ENCODE results near the gene EXTL1.

The EXTL1 gene

DNA sequence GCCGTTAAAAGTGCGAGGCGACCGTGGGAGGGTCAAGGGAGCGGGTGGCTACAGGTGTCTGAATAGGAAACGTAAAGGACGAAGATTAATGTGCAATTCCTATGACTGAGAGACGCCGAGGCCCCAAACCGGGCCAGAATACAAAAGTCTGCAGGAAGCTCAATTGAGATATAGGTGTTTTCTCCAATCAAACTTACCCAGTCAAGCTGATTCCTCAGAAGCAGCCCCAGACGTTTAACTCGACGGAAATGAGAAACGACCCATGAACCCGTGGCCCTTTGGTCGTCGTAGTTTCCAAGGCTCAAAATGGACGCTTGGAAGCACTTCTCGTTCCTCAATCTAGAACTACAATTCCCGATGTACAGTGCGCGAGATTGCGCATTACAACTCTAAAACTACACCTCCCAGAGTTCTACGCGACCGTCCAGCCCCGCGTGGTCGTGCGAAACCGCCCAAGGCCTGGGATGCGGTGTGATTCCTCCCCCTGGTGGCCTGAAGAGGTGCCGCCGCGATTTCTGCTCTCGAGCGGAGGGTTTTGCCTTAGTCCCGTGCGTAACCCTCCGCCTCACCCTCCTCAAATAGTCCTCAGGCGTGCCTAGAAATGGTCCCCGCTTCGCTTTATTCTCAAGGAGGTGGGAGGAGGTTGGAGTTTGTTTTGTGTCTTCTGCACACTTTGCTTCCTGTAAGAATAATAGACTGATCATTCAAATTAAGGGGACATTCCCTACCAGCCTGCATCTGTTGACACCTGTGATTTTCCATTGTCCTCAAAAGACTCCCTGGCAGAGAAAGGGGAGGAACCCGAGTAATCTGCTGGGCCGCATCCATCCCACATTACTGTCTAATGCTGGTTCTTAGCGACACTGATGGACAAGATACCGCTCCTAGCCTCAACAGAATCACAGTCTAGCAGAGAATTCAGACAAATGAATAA, 23.5 kb upstream of the EXTL1 start, which contains the start of gene PAFAH2:
Gene PAFAH2 (minus strand): TSS at position 236 of the 934 bp plus-strand sequence. CDS start 7,247 bp downstream, outside the sequence.
- DNase-seq: peak; percentile 98

DNA sequence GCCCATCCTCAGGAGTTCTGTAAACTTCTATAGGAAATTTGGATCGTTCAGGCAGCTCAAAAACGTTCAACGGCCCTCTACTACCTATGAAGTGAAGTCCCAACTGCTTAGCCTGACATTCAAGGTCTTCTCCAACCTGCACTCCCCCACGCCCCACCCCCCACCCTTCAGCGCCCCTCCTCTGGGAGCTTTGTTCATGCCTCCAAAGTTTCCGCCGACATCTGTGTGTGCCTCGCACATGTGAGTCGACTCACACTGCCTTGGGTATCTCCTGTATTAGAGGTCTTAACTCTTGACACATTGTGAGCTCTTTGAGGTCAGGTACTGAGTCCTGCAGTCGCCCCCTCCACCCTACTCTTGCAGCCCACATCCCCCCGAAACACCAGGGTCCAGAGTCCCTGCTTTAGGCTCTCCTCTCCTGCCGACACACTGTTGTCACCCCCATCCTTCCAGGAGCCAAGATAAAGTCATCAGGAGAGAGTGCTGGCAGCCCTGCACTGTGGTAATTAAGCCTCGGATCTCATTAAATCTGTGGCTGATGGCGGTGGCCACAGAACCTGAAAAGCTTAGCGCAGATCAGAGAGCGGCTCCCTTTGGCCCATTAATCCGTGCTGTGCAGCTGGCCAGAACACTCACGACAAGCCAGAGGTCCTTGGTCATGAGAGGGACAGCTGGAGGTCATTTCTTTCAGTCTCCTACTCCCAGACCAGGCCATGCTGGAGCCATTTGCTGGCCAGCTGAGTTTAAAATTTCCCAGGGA, 22.4 kb upstream of the EXTL1 start:
- DNase-seq: no peak

DNA sequence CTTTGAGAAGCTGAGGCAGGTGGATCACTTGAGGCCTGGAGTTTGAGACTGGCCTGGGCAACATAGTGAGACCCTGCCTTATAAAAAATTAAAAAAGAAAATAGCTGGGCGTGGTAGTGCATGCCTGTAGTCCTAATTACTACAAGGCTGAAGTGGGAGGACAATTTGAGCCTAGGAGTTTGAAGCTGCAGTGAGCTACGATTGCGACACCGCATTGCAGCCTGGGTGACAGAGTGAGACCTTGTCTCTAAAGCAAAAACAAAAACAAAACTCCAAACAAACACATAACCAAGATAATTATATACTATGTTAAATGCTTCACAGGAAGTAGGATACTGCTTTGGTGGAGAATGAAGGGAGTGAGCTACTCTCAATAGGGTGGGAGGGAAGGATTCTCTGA, 18.3 kb upstream of the EXTL1 start:
- DNase-seq: no peak

DNA sequence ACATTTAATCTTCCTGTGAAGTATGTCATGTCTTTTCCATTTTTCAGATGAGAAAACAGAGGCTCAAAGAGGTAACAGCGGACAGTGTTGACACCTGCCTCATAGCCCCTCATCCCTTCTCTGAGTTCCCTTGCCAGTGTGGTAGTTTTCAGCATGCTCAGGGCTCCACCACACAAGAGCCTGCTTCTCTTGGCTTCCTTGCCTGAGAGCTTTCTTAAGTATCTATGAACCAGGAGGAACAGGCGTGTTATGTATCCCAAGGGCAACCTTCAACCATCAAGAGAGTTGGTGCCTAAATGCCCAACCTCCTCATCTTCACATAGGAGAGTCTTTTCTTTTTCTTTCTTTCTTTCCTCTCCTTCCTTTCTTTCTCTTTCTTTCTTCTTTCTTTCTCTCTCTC, 17.8 kb upstream of the EXTL1 start:
- no peak for DNase-seq

DNA sequence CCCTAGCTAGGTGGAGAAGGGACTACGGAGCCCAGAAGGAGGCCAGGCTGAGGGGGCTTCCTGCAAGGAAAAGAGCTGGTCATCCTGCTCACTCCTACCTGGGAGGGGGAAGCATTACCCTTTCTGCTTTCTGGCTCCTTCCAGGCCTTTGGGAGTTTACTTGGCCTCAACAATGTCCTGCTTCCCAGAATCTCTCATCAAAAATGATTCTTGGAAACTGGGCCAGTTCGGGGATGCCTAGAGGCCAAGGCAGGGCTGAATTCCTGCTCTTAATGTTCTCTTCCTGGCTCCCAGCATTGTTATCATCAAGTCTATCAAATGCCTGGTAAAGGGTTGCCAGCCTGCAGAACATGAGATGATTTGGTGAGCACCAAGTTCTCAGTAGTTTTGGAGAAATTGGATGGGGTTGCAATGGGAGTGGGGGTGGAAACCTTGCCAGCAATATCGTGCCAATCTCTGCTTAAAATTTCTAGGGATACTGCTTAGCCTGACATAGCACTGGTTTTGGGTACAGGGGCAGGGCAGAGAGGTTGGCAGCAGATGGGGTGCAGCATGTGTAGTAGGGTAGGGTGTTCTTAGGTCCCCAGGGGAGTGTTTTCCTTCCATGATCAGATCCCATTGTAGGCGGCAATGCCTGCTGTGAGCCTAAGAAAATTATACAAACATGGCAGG, 16.0 kb upstream of the EXTL1 start:
- DNase-seq: no peak

DNA sequence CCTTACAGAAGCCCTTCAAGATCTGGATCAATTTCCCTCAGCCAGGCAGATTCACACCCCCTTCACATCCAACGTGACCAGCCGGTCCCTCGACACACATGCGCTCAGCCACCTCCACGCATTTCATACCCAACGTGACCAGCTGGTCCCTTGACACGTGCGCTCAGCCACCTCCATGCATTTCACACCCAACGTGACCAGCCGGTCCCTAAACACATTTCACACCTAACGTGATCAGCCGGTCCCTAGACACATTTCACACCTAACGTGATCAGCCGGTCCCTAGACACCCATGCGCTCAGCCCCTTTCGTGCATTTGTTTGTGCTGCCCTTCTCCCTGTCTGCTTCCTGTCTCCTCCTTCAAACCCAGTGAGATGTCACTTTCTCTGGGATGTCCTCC, 14.9 kb upstream of the EXTL1 start:
- DNase-seq: no peak

DNA sequence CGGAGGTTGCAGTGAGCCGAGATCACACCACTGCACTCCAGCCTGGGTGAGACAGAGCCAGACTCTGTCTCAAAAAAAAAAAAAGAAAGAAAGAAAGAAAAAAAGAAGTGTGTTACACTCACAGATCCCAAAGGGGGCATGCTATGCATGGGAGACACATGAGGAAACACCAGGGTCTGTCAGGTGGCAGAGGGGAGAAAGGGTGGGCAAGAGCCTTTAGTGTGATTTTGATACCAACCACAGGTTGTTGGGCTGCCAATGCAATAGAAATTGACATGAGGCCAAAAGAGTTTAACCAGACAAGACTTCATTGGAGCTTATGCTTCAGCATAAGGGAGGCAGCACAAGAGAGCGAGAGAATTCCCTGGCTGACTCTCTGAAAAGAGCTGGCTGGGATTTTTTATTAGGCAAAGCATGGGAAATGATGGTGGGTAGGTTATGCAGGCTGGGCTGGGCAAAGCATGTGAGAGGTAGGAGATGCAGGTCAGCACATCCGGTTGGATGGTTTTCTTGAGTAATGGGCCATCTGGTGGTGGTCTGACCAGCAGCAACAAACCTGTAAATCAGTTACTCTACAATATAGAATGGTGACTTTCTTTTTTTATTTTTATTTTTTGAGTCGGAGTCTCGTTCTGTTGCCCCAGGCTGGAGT, 11.7 kb upstream of the EXTL1 start:
- DNase-seq: no peak

DNA sequence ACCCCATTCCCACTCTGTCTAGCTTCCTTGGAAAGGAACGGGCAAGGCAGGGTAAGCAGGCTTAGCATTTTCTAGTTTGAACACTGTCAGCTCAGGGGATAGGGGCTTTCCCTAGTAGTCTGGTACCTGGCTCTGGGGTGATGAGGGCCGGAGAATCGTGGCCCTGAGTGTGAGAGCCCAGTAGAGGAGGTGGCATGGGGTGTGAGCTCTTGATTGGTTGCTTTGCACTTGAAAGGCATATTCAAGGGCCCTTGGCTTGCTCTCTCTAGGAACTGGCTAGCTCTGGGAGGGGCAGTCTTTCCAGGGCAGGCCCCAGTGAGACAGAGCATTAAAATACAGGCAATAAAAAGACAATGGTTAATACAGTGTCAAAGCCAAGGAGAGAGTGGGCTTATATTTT, 10.8 kb upstream of the EXTL1 start:
- no peak for DNase-seq

DNA sequence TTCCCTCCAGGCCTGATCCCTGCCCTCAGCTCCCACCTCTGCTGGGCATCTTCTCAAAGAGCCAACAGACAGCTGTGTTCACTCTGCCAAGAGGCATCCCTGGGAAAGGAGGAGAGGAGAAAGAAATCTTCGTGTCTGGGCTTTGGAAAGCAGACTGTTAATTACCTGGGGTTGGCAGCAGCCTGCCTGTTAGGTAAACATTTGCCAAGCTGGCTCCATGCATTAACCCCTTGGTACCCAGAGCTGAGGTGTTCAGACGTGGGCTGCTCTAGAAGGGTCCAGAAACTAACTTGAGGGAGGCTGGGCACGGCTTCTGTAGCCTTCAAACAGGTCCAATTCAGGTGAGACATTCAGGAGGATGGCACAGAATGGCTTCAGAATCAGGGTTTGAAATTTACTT, 8.7 kb upstream of the EXTL1 start:
- no peak for DNase-seq

DNA sequence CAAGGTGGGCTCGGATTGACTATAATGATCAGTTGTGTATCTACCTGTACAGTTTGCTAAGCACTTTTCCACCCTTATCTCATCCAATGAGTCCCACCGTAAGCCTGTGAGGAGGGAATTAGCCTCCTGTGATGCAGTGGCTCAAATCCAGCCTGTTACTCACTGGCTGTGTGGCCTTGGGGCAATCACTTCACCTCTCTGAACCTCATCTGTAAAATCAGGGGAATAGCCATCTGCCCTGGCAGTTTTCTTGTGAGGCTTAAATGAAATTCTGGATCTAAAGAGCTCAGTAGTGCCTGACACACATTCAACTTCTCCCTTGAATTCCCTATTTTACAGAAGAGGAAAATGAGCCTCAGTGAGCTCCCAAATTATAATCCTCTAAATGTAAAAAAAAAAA, 7.4 kb upstream of the EXTL1 start:
- no peak for DNase-seq

DNA sequence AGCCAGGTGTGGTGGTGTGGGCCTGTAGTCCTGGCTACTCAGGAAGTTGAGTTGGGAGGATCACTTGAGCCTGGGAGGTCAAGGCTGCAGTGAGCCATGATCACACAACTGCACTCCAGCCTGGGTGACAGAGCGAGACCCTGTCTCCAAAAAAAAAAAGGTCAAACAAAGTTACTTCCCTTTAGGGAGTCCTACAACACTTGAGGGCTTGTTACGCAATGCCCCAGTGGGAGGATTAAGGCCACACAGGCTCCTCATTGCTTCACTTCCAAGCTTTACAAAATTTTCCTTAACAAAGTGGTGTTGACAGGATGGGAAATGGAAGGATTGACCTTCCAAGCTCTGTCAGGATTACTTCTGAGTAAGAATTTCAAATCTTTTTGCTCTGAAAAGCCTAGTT, 6.2 kb upstream of the EXTL1 start:
- DNase-seq: no peak

DNA sequence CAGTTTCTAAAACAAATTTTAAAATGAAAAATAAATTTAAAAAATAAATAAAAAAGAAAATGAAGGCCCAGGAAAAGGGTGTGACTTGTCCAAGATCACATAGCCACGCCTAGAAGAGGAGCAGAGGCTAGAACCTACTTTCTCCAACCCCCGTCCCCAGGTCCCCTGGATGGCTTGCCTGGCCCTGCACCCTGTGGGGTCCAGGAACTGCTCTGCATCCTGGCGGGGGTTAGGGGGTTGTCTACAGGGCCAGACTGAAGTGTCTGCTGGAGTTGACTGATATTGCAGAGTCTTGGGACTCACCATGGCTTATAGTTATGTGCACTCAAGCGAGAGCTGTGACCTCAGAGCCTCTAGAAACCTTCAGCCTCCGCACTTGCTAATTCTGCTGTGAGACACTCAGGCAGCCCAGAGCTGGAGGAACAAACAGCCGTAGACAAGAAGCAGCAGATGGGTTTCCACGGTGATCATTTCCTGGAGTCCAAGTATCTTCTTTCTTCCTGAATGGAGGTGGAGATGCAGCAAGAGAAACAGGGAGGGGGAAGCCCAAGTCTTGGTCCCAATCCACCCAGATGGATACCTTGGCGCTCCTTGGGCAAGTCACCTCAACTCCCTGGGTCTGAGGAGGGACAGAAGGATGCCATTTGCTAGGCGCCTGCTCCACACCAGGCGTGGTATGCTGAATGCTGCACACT, 5.2 kb upstream of the EXTL1 start:
- no peak for DNase-seq

DNA sequence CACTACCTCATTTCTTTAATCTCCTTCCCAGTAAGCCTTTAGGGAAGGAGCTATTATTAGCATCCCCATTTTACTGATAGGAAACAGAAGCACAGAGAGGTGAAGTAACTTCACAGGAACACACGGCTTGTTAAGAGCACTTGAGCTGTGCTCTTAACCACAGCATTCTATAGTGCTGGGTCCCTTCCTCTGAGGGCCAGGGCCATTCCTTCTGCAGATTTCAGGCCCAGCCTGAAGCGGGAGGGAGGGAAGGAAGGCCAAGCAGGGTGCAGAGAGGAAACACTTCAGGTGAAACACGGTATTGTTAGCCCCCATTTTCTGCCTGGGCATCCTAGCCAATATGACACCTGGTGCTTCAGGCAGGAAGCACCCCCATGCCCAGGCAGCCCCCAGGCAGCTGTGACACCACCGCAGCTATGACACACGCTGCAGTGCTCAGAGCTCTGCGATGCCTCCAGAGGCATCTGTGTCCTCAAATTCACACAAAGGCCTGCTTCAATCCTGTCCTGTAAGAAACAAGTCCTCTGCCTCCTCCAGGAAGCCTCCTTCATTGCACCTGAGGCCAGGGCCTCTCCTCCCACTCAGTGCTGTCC, 4.5 kb upstream of the EXTL1 start:
- DNase-seq: no peak

DNA sequence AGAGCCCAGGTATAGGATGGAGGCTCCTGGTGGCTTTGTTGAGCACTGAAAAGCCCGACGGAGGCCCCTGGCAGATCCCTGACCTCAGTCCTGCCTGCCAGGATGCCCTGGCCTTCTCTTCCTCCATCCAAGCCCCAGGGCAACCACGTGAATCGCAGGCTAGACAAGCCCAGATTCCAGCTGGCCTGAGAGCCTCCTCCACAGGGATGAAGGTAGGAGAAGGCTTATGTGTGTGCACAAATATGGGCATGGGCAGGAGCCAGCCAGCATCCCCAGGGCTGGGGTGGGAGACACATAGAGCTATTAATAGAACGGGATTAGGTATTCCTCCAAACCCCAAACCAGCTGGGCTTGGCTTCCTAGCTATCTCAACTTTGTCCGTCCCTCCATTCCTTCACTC, 4.0 kb upstream of the EXTL1 start:
- DNase-seq: no peak

DNA sequence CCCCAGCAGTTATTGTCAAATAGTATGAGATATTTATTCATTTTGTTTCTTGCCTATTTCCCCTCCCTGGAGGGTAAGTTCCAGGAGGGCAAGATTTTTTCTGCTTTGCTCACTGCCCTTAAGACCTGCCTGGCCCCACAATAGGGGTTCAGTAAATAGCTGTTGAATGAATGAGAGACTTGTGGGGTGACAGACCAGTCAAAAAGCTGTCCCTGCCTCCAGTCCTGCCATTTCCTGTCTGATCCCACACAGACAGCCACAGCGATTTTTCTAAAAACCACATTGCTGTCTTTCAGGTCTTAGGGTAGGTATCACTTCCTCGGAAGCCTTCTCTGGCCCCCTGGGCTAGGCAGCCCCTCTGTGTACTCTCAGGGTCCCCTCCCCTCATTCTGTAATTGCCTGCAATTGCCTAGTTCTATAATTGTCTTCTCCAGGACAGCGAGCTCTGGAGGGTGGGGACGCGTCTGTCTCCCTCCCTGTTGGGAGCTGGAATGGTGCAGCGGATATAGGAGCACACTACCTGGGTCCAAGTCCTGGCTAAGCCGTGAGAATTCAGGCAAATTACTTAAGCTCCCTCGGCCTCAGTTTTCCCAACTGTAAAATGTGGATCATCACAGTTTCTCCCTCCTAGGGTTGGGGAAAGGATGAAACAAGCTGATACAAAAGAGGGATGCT, 1.8 kb upstream of the EXTL1 start:
- no peak for DNase-seq

DNA sequence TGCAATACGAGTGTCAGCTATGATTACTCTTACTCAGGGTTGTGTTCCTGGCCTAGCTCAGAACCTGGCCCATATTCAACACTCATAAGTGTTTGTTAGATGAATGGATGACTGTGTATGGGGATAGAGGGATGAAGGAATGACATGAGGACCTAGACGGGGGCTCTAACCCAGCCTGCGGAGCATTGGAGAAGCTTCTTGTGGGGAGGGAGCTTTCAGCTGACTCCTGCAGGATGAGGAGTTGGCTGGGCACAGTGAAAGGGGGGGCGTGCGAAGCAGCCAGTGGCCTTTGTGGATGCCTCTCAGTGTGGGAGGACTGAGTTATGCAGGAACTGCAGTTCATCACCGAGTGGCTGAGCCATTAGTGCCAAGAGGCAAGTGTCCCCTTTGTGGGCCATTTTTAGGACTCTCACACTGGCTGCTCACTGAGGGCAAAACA, 1.2 kb upstream of the EXTL1 start:
- DNase-seq: no peak

DNA sequence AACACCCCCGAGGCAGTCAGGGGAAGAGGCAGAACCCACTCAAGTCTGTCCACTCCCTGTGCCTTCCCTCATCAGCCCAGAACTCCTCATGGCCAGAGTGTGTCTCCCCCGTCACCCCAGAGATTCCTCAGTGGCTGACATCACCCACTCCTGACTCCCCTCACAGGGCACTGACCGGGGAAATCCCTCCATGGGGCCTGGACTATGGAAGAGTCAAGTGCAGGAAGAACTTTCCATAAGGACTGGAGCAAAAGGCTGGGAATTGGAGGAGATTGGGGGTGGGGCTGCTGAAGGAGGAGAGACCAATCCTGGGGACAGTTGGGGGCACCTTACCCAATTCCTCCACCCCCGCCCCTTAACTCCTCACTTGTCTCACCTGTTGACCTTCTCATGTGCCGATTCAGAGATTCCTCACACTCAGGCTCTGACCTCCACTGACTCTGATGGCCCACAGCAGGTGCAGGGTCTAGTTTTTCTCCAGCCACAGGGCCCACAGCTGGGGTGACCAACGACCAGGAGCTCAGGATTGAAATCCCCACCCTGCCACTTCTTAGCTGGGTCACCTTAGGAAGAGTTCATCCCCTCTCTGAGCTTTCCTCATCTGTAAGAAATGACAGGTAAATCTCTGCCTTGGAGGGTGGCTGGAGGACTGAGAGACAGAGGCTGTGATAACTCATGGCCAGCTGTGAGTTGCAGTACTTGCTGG, 481 bp upstream of the EXTL1 start:
- DNase-seq: no peak

DNA sequence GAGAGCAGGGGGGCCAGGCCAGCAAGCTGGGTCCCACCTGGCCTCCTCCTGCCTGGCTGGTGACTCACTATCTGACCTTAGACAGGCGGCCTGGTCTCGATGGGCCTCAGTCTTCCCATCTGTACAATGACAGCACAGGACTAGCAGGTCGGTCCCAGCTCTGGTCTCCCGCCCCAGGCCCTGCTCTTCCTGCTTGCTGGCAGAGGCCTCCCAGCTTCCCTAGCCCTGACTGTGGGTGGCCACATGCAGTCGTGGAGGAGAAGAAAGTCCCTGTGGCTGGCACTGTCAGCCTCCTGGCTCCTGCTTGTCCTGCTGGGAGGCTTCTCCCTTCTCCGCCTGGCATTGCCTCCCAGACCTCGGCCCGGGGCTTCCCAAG, 817 bp downstream of the EXTL1 start:
- no peak for DNase-seq

DNA sequence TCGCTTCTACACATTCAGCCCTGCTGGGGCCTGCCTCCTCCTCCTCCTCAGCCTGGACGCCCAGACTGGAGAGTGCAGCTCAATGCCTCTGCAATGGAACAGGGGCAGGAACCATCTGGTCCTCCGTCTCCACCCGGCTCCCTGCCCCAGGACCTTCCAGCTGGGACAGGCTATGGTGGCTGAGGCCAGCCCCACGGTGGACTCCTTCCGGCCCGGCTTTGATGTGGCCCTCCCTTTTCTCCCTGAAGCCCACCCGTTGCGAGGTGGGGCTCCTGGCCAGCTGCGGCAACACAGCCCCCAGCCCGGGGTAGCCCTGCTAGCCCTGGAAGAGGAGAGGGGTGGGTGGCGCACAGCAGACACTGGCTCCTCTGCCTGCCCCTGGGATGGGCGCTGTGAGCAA, 1.4 kb downstream of the EXTL1 start:
- no peak for DNase-seq

DNA sequence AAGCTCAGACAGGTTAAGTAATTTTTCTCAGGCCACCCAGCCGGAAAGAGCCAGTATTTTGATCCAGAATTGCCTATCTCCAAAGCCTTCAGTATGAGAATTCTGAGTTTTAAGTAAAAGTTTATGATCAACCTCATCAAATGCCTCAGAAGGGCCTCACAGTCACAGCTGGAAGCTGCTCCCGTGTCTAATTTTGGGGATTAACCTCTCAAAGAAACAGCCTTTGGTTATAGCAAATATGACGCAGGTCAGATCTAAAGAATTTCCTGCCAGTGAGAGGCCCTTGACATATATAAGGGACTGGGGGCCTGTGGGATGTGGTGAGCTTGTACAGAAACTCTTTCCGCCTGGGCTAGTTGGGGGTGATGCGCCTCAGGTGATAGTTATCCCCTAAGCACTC, 2.3 kb downstream of the EXTL1 start:
- DNase-seq: no peak

DNA sequence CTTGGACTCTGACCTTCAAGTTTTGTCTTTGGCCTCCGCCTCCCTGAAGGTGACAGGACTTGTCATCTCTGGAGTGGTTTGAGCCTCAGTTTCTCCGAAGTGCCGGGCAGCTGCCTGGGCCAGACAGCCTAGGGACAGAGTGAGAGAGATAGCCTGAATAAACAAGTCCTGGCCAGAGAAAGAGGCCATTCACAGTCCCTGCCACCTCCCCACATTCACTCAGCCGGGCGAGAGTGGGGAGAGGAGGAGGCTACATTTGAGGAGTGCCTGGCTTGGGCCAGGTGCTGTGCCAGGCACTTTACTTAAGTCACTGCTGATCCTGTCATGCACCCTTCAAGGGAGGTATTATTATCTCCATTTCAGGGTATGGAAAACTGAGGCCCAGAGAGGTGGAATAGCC, 3.5 kb downstream of the EXTL1 start:
- DNase-seq: no peak

Data from activated effector memory CD4-positive, alpha-beta T cell treated with anti-CD3 and anti-CD28 coated beads, Interleukin-2, amount 50 U/mL, for 16 hours (primary cell).